ENCODE data around the gene RC3H1. TPM values are rescaled to one million over a fixed set of nuclear protein-coding genes. Genes with fewer than 3 reads are reported as not detected.

Gene RC3H1
- total and polyA plus RNA-seq, 8 donors: 2.9 to 49.0 (median 11.2) TPM

- no peaks in the 10 kb centered on the region for H3K4me1 ChIP-seq
- DNase-seq: no peak
- no peaks in the 10 kb centered on the region for H3K27me3 ChIP-seq
- 67 to 97% (median 84%) methylated on average over 1 of the region's 1 CpG for WGBS, 5 donors
- H3K9me3 ChIP-seq: no peaks in the 10 kb centered on the region
- TF ChIP-seq CTCF (IDR thresholded peaks at IDR 0.05) (no peak), POLR2AphosphoS5 (IDR thresholded peaks at IDR 0.05) (no peak), EP300 (IDR thresholded peaks at IDR 0.05) (no peak), POLR2A (IDR thresholded peaks at IDR 0.05) (no peak)
- H3K4me3 ChIP-seq: no peak overlapping the region
- no peaks in the 10 kb centered on the region for H3K36me3 ChIP-seq
- H3K27ac ChIP-seq: no peak overlapping the region
- intact Hi-C loops (cut with DNase I; ENCODE audit: low total_unique reads): no loop called here
These were observed 16.9 kb upstream of the RC3H1 start for GRCh38 chr1:174039027-174039426.

- Histone ChIP-seq H3K27me3 (no peaks in the 10 kb centered on the region), H3K36me3 (no peaks in the 10 kb centered on the region), H3K4me1 (no peaks in the 10 kb centered on the region), H3K27ac (no peak overlapping the region), H3K9me3 (no peaks in the 10 kb centered on the region), H3K4me3 (no peak overlapping the region)
- intact Hi-C loops (cut with DNase I; ENCODE audit: low total_unique reads): no loop called here
- no peak for TF ChIP-seq POLR2AphosphoS5 (IDR thresholded peaks at IDR 0.05)
- no peak for DNase-seq
These were observed 14.6 kb upstream of the RC3H1 start for GRCh38 chr1:174036798-174037197.

- Histone ChIP-seq H3K9me3 (no peaks in the 10 kb centered on the region), H3K27me3 (no peaks in the 10 kb centered on the region), H3K4me1 (no peaks in the 10 kb centered on the region), H3K36me3 (no peaks in the 10 kb centered on the region), H3K27ac (no peak overlapping the region), H3K4me3 (no peak overlapping the region)
- TF ChIP-seq POLR2AphosphoS5 (IDR thresholded peaks at IDR 0.05) (no peak), EP300 (IDR thresholded peaks at IDR 0.05) (no peak), CTCF (IDR thresholded peaks at IDR 0.05) (no peak), POLR2A (IDR thresholded peaks at IDR 0.05) (no peak)
- no peak for DNase-seq
- intact Hi-C loops (cut with DNase I; ENCODE audit: low total_unique reads): no loop called here
- 93 to 98% (median 96%) methylated on average over 2 of the region's 2 CpGs for WGBS, 5 donors
These were observed 14.0 kb upstream of the RC3H1 start for GRCh38 chr1:174036204-174036603.

GRCh38 chr1:174032671-174033222 lies 10.6 kb upstream of the RC3H1 start:
- H3K4me3 ChIP-seq: no peak overlapping the region
- H3K4me1 ChIP-seq: peaks cover 0 to 5% (median 0%) of the 10 kb centered on the region in 4 donors
- H3K27me3 ChIP-seq: no peaks in the 10 kb centered on the region
- no peaks in the 10 kb centered on the region for H3K36me3 ChIP-seq
- intact Hi-C loops (cut with DNase I; ENCODE audit: low total_unique reads): no loop called here
- no peaks in the 10 kb centered on the region for H3K9me3 ChIP-seq
- DNase-seq: no peak
- no peak for TF ChIP-seq CTCF (IDR thresholded peaks at IDR 0.05)
- no peak for TF ChIP-seq POLR2A (IDR thresholded peaks at IDR 0.05)
- no peak for TF ChIP-seq POLR2AphosphoS5 (IDR thresholded peaks at IDR 0.05)
- no peak for TF ChIP-seq EP300 (IDR thresholded peaks at IDR 0.05)
- H3K27ac ChIP-seq: no peak overlapping the region
- 56 to 84% (median 76%) methylated on average over 1 of the region's 1 CpG for WGBS, 5 donors

- Histone ChIP-seq H3K36me3 (no peaks in the 10 kb centered on the region), H3K9me3 (no peaks in the 10 kb centered on the region), H3K27ac (no peak overlapping the region), H3K4me3 (no peak overlapping the region), H3K4me1 (peaks cover 0 to 5% (median 0%) of the 10 kb centered on the region in 4 donors), H3K27me3 (no peaks in the 10 kb centered on the region)
- DNase-seq: no peak
- TF ChIP-seq EP300 (IDR thresholded peaks at IDR 0.05): no peak
- TF ChIP-seq POLR2A (IDR thresholded peaks at IDR 0.05): no peak
- TF ChIP-seq CTCF (IDR thresholded peaks at IDR 0.05): no peak
- no peak for TF ChIP-seq POLR2AphosphoS5 (IDR thresholded peaks at IDR 0.05)
- 52 to 56% (median 54%) methylated on average over 2 of the region's 2 CpGs for WGBS, 5 donors
- intact Hi-C loops (cut with DNase I; ENCODE audit: low total_unique reads): no loop called here
These were observed 8.9 kb upstream of the RC3H1 start for GRCh38 chr1:174031099-174031498.

Measured in stomach (tissue), 9 donors.